AG10803 (cell line): ENCODE results near the gene SLC25A10.

Source experiments
- DNase-seq: peaks from one replicate; pipeline ENCODE4 v3.0.0; 2010; ENCODE audit warnings: low read depth
- H3K4me3 ChIP-seq: 2 replicates; pipeline ENCODE4 v1.5.1; 2011; ENCODE audit warnings: mild to moderate bottlenecking, low read length, control low read depth
- CTCF ChIP-seq: conservative IDR thresholded peaks from 2 replicates; pipeline ENCODE4 v1.5.1; 2011; ENCODE audit warnings: mild to moderate bottlenecking, low read length, control low read depth, inconsistent platforms

Gene SLC25A10

GRCh38 chr17:81711814-81712467, at the start of gene SLC25A10:
Gene SLC25A10, plus strand, starts transcription at chr17:81712284. Its CDS starts 143 bp downstream, at chr17:81712427.
- peak; percentile 52 for DNase-seq
- H3K4me3 ChIP-seq = peak within 1 kb of the TSS; percentile 59
- TF ChIP-seq CTCF = no peak

GRCh38 chr17:81664051-81664470, 48.0 kb upstream of the SLC25A10 start:
- no peak for DNase-seq
- no peak for TF ChIP-seq CTCF
- H3K4me3 ChIP-seq = no peak overlapping the region

- no peak for TF ChIP-seq CTCF
- peak; percentile 21 for DNase-seq
- peak overlapping the region; percentile 61 for H3K4me3 ChIP-seq
These were observed 46.6 kb upstream of the SLC25A10 start for GRCh38 chr17:81665205-81666091.

GRCh38 chr17:81666092-81666341, 46.1 kb upstream of the SLC25A10 start:
- peak overlapping the region; percentile 61 for H3K4me3 ChIP-seq
- no peak for TF ChIP-seq CTCF
- DNase-seq = peak; percentile 18

- TF ChIP-seq CTCF = no peak
- H3K4me3 ChIP-seq = peak within 1 kb of the TSS; percentile 61
- peak; percentile 97 for DNase-seq
These were observed 45.5 kb upstream of the SLC25A10 start, which contains the start of the genes CCDC137 and OXLD1 for GRCh38 chr17:81666342-81667191. Gene CCDC137, plus strand, starts transcription at chr17:81666737. Its CDS starts 30 bp downstream, at chr17:81666767. Gene OXLD1, minus strand, starts transcription at chr17:81666605. Its CDS starts 28 bp downstream, at chr17:81666577.

- TF ChIP-seq CTCF = no peak
- no peak for DNase-seq
- no peak overlapping the region for H3K4me3 ChIP-seq
These were observed 44.3 kb upstream of the SLC25A10 start for GRCh38 chr17:81667754-81668153.
